SU-DHL-6 (cell line): ENCODE measurements around the gene VSTM2B.

Experiments used
- H2AFZ ChIP-seq: fragments of 200-600 bp; sonication (generic); 2 replicates; pipeline ENCODE4 v1.6.1; 2014; ENCODE audit warnings: low read depth, mild to moderate bottlenecking, moderate library complexity, mixed read lengths, antibody characterized with exemption, low read length; ENCODE audit not compliant: severe bottlenecking
- H3F3A ChIP-seq: fragments of 200-600 bp; shearing (Covaris generic); 2 replicates; pipeline ENCODE4 v1.6.0; 2016; ENCODE audit warnings: antibody characterized with exemption, mild to moderate bottlenecking; ENCODE audit not compliant: insufficient read depth
- H3K27ac ChIP-seq: fragments of 200-600 bp; sonication (generic); 2 replicates; pipeline ENCODE4 v1.5.1; 2016; ENCODE audit warnings: low read depth, mild to moderate bottlenecking, low read length, moderate library complexity, mixed read lengths
- H3K27me3 ChIP-seq: fragments of 200-600 bp; sonication (generic), shearing (Covaris generic); 2 replicates; pipeline ENCODE4 v1.6.0; 2014; ENCODE audit warnings: mild to moderate bottlenecking, low read length
- H3K36me3 ChIP-seq: fragments of 200-600 bp; sonication (generic); 2 replicates; pipeline ENCODE4 v1.6.1; 2014; ENCODE audit warnings: mild to moderate bottlenecking, low read length, mixed read lengths
- H3K4me2 ChIP-seq: fragments of 300-600, 200-600 bp; shearing (Covaris generic), sonication (generic); 2 replicates; pipeline ENCODE4 v1.6.0; 2014; ENCODE audit warnings: low read length, low read depth, mild to moderate bottlenecking; ENCODE audit not compliant: poor library complexity, severe bottlenecking
- H3K4me3 ChIP-seq: fragments of 200-600 bp; sonication (generic); 2 replicates; pipeline ENCODE4 v1.5.1; 2014; ENCODE audit warnings: antibody characterized with exemption, low read length, mild to moderate bottlenecking, mixed read lengths; ENCODE audit not compliant: insufficient read depth, poor library complexity, severe bottlenecking
- H3K79me2 ChIP-seq: fragments of 200-600 bp; sonication (generic); 2 replicates; pipeline ENCODE4 v1.6.1; 2014; ENCODE audit warnings: mild to moderate bottlenecking, low read length, moderate library complexity; ENCODE audit not compliant: insufficient read depth
- H3K9ac ChIP-seq: fragments of 200-600 bp; sonication (generic); 2 replicates; pipeline ENCODE4 v1.7.0; 2014; ENCODE audit warnings: mild to moderate bottlenecking, low read length
- H3K9me2 ChIP-seq: fragments of 200-600 bp; sonication (generic); replicated peaks from 2 replicates; pipeline ENCODE4 v1.6.1; 2014; ENCODE audit warnings: low read length; ENCODE audit not compliant: insufficient read depth
- H3K9me3 ChIP-seq: fragments of 200-600 bp; sonication (generic); 2 replicates; pipeline ENCODE4 v1.6.1; 2014; ENCODE audit warnings: low read length, mixed read lengths; ENCODE audit not compliant: insufficient read depth
- H4K20me1 ChIP-seq: fragments of 200-600 bp; sonication (generic); 2 replicates; pipeline ENCODE4 v1.6.1; 2014; ENCODE audit warnings: low read depth, mild to moderate bottlenecking, antibody characterized with exemption, low read length, moderate library complexity, mixed read lengths
- CTCF ChIP-seq: fragments of 200-600 bp; sonication (generic); IDR thresholded peaks from one replicate; pipeline ENCODE4 v1.5.1; 2017; ENCODE audit warnings: antibody characterized with exemption, mild to moderate bottlenecking, low read length, moderate library complexity; ENCODE audit not compliant: insufficient read depth, poor library complexity, severe bottlenecking
- EZH2phosphoT487 ChIP-seq: fragments of 200-600 bp; sonication (generic), shearing (Covaris generic); conservative IDR thresholded peaks from 2 replicates; pipeline ENCODE4 v1.6.1; 2018; ENCODE audit warnings: mild to moderate bottlenecking, antibody characterized with exemption, low read length, moderate library complexity, mixed read lengths

Gene VSTM2B

GRCh38 chr19:29537601-29538000 lies 11.8 kb downstream of the VSTM2B start:
- no peak for TF ChIP-seq CTCF
- Histone ChIP-seq H3K4me3 (no peak overlapping the region), H3K79me2 (no peaks in the 10 kb centered on the region), H3K27me3 (no peaks in the 10 kb centered on the region), H3K9me3 (no peaks in the 10 kb centered on the region), H3K27ac (no peak overlapping the region), H3K36me3 (no peaks in the 10 kb centered on the region), H3F3A (no peaks in the 10 kb centered on the region), H3K9me2 (no peaks in the 10 kb centered on the region), H3K9ac (no peak overlapping the region), H2AFZ (no peak overlapping the region), H3K4me2 (no peak overlapping the region), H4K20me1 (no peaks in the 10 kb centered on the region)

GRCh38 chr19:29538146-29538545 lies 12.4 kb downstream of the VSTM2B start:
- no peak overlapping the region for H3K4me3 ChIP-seq
- TF ChIP-seq EZH2phosphoT487 (no peak), CTCF (no peak)
- H3F3A ChIP-seq: no peaks in the 10 kb centered on the region
- no peaks in the 10 kb centered on the region for H3K36me3 ChIP-seq
- no peak overlapping the region for H3K9ac ChIP-seq
- H3K9me2 ChIP-seq: no peaks in the 10 kb centered on the region
- H3K4me2 ChIP-seq: no peak overlapping the region
- H3K79me2 ChIP-seq: no peaks in the 10 kb centered on the region
- H3K9me3 ChIP-seq: no peaks in the 10 kb centered on the region
- no peak overlapping the region for H3K27ac ChIP-seq
- H2AFZ ChIP-seq: no peak overlapping the region
- no peaks in the 10 kb centered on the region for H4K20me1 ChIP-seq
- H3K27me3 ChIP-seq: no peaks in the 10 kb centered on the region

GRCh38 chr19:29538651-29539050 lies 12.9 kb downstream of the VSTM2B start:
- Histone ChIP-seq H2AFZ (no peak overlapping the region), H3K27me3 (no peaks in the 10 kb centered on the region), H3K79me2 (no peaks in the 10 kb centered on the region), H3F3A (no peaks in the 10 kb centered on the region), H3K9me2 (no peaks in the 10 kb centered on the region), H3K9ac (no peak overlapping the region), H3K27ac (no peak overlapping the region), H3K9me3 (no peaks in the 10 kb centered on the region), H4K20me1 (no peaks in the 10 kb centered on the region), H3K4me2 (no peak overlapping the region), H3K4me3 (no peak overlapping the region), H3K36me3 (no peaks in the 10 kb centered on the region)
- TF ChIP-seq EZH2phosphoT487 (no peak), CTCF (no peak)

GRCh38 chr19:29539131-29539530 lies 13.3 kb downstream of the VSTM2B start:
- H3K79me2 ChIP-seq: no peaks in the 10 kb centered on the region
- TF ChIP-seq EZH2phosphoT487 (no peak), CTCF (no peak)
- H3F3A ChIP-seq: no peaks in the 10 kb centered on the region
- H3K27ac ChIP-seq: no peak overlapping the region
- H2AFZ ChIP-seq: no peak overlapping the region
- no peak overlapping the region for H3K4me2 ChIP-seq
- H4K20me1 ChIP-seq: no peaks in the 10 kb centered on the region
- H3K9me2 ChIP-seq: no peaks in the 10 kb centered on the region
- no peak overlapping the region for H3K9ac ChIP-seq
- no peaks in the 10 kb centered on the region for H3K27me3 ChIP-seq
- no peaks in the 10 kb centered on the region for H3K36me3 ChIP-seq
- H3K9me3 ChIP-seq: no peaks in the 10 kb centered on the region
- H3K4me3 ChIP-seq: no peak overlapping the region
